CD4-positive, alpha-beta T cell (primary cell): ENCODE data around the gene MBD5. TPM values are rescaled to one million over a fixed set of nuclear protein-coding genes. Genes with fewer than 3 reads are reported as not detected.

Source experiments
- ATAC-seq: fragments of 200-7000 bp; cut with Tn5 transposase; one replicate; pipeline ENCODE4 v1.10.0; 2022; ENCODE audit warnings: mild to moderate bottlenecking; ENCODE audit not compliant: poor library complexity
- CTCF ChIA-PET: fragments of 350-600 bp; sonication (Branson Sonifier 250); formaldehyde crosslinking; loops from one replicate; lab custom pipeline; 2021; ENCODE audit warnings: antibody characterized with exemption, inconsistent platforms; lab: Charles Lee
- POLR2A ChIA-PET: fragments of 350-600 bp; sonication (Branson Sonifier 250); formaldehyde crosslinking; loops from one replicate; lab custom pipeline; 2021; ENCODE audit warnings: antibody characterized with exemption, inconsistent platforms; lab: Charles Lee
- DNase-seq, 14 experiments: peaks; one replicate each; pipeline ENCODE4 v3.0.0-alpha.2; 2013 to 2020; ENCODE audit warnings: mixed read lengths in 2 of 14
- H3K27ac ChIP-seq, 2 donors: one replicate each; pipeline versions ENCODE4 v1.5.1 to v1.7.0; 2013; ENCODE audit warnings: low read length in 2 of 2, low read depth in 1 of 2, mild to moderate bottlenecking in 1 of 2
- H3K27me3 ChIP-seq, 2 experiments: 1 replicate in 1 of 2; 2 replicates in 1 of 2; pipeline versions ENCODE4 v1.6.1 to v1.7.0; 2013; ENCODE audit warnings: low read length in 2 of 2, control low read depth in 1 of 2, mild to moderate bottlenecking in 1 of 2, moderate library complexity in 1 of 2; ENCODE audit not compliant: insufficient read depth in 2 of 2, control insufficient read depth in 1 of 2
- H3K36me3 ChIP-seq: one replicate; pipeline ENCODE4 v1.6.1; 2013; ENCODE audit warnings: low read length, control low read depth; ENCODE audit not compliant: insufficient read depth
- H3K4me1 ChIP-seq: one replicate; pipeline ENCODE4 v1.6.1; 2013; ENCODE audit warnings: low read length, control low read depth; ENCODE audit not compliant: insufficient read depth
- H3K4me3 ChIP-seq: one replicate; pipeline ENCODE4 v1.5.1; 2013; ENCODE audit warnings: mild to moderate bottlenecking, low read length, moderate library complexity
- H3K9me3 ChIP-seq, 2 experiments: 1 replicate in 1 of 2; 2 replicates in 1 of 2; pipeline versions ENCODE4 v1.6.1 to v1.7.0; 2013; ENCODE audit warnings: low read length in 2 of 2, mild to moderate bottlenecking in 2 of 2, control low read depth in 1 of 2, moderate library complexity in 1 of 2; ENCODE audit not compliant: control insufficient read depth in 1 of 2, insufficient read depth in 1 of 2
- H3K27ac Mint-ChIP-seq: one replicate; pipeline ENCODE4 v1.8.0; 2020; ENCODE audit warnings: mixed read lengths
- H3K27me3 Mint-ChIP-seq: one replicate; pipeline ENCODE4 v1.8.0; 2021; ENCODE audit warnings: mixed read lengths
- H3K36me3 Mint-ChIP-seq: one replicate; pipeline ENCODE4 v1.8.0; 2021; ENCODE audit warnings: low read depth, mixed read lengths
- H3K4me1 Mint-ChIP-seq: one replicate; pipeline ENCODE4 v1.8.0; 2021; ENCODE audit warnings: low read depth, mixed read lengths
- H3K4me3 Mint-ChIP-seq: one replicate; pipeline ENCODE4 v1.8.0; 2020; ENCODE audit warnings: mild to moderate bottlenecking, mixed read lengths
- H3K9me3 Mint-ChIP-seq: one replicate; pipeline ENCODE4 v1.8.0; 2020; ENCODE audit warnings: mixed read lengths
- CTCF ChIP-seq: fragments of 200-600 bp; IDR thresholded peaks from one replicate; pipeline ENCODE4 v1.8.0; 2022; ENCODE audit warnings: antibody characterized with exemption, mild to moderate bottlenecking
- intact Hi-C, 2 experiments: fragments of 100-400 bp; cut with DNase I in 1 of 2; cut with micrococcal nuclease in 1 of 2; formaldehyde crosslinking; loops; one replicate each; pipeline versions ENCODE4 v1.15.1 to v1.9.0; 2023 to 2025; cut with DNase I, micrococcal nuclease
- total RNA-seq, 174 experiments: library from RNA in 2 of 174; stranded (reverse) in 2 of 174; gene quantifications; one replicate each; pipeline ENCODE4 v1.2.3 and lab custom pipeline; 2021 to 2026

Gene MBD5
- total RNA-seq, 2 experiments from 2014 or later: 49.8 to 52.9 TPM

GRCh38 chr2:148130581-148130980, 109.7 kb downstream of the MBD5 start:
- H3K27me3 Mint-ChIP-seq: no peaks in the 10 kb centered on the region
- no peak for DNase-seq
- H3K36me3 Mint-ChIP-seq: peaks cover 6% of the 10 kb centered on the region
- TF ChIP-seq CTCF: no peak
- no peaks in the 10 kb centered on the region for H3K36me3 ChIP-seq
- no peaks in the 10 kb centered on the region for H3K9me3 Mint-ChIP-seq
- no peak overlapping the region for H3K27ac ChIP-seq
- no peaks in the 10 kb centered on the region for H3K27me3 ChIP-seq
- H3K4me3 Mint-ChIP-seq: no peak overlapping the region
- no peak overlapping the region for H3K4me3 ChIP-seq
- ChIA-PET CTCF (interaction anchor here (1.6 kb wide), 1 partner anchor 141 kb away, joined by 5 read pairs; no protein-coding TSS in a partner anchor), POLR2A (no interaction called here)
- H3K4me1 ChIP-seq: no peaks in the 10 kb centered on the region
- peaks cover 11% of the 10 kb centered on the region for H3K4me1 Mint-ChIP-seq
- intact Hi-C loops: no loop called here
- H3K9me3 ChIP-seq: no peaks in the 10 kb centered on the region
- no peak overlapping the region for H3K27ac Mint-ChIP-seq
- no peak for ATAC-seq

- Mint-ChIP-seq H3K4me1 (peaks cover 11% of the 10 kb centered on the region), H3K27me3 (no peaks in the 10 kb centered on the region), H3K4me3 (no peak overlapping the region), H3K27ac (no peak overlapping the region), H3K36me3 (peaks cover 2% of the 10 kb centered on the region), H3K9me3 (no peaks in the 10 kb centered on the region)
- no peak for ATAC-seq
- Histone ChIP-seq H3K4me3 (no peak overlapping the region), H3K36me3 (no peaks in the 10 kb centered on the region), H3K27me3 (no peaks in the 10 kb centered on the region), H3K9me3 (no peaks in the 10 kb centered on the region), H3K27ac (no peak overlapping the region), H3K4me1 (no peaks in the 10 kb centered on the region)
- ChIA-PET CTCF (interaction anchor here (1.6 kb wide), 1 partner anchor 143 kb away, joined by 5 read pairs; no protein-coding TSS in a partner anchor), POLR2A (no interaction called here)
- intact Hi-C loops: no loop called here
- TF ChIP-seq CTCF: no peak
- no peak for DNase-seq
Measured at GRCh38 chr2:148132412-148132811, 111.5 kb downstream of the MBD5 start.

GRCh38 chr2:148135705-148136104, 114.8 kb downstream of the MBD5 start:
- H3K9me3 ChIP-seq: peaks cover 0 to 1% of the 10 kb centered on the region in 2 experiments
- ChIA-PET CTCF (no interaction called here), POLR2A (no interaction called here)
- no peak overlapping the region for H3K4me3 ChIP-seq
- TF ChIP-seq CTCF: no peak
- ATAC-seq (no peak), DNase-seq (no peak)
- Mint-ChIP-seq H3K27me3 (no peaks in the 10 kb centered on the region), H3K4me1 (peaks cover 6% of the 10 kb centered on the region), H3K9me3 (no peaks in the 10 kb centered on the region), H3K36me3 (peaks cover 10% of the 10 kb centered on the region), H3K4me3 (no peak overlapping the region), H3K27ac (no peak overlapping the region)
- H3K27me3 ChIP-seq: no peaks in the 10 kb centered on the region
- H3K4me1 ChIP-seq: no peaks in the 10 kb centered on the region
- no peak overlapping the region for H3K27ac ChIP-seq
- intact Hi-C loops: no loop called here
- H3K36me3 ChIP-seq: no peaks in the 10 kb centered on the region
